Cardiac fibroblast (primary cell): ENCODE data around the gene ABCB9.

Experiments
- DNase-seq, 2 donors: peaks; one replicate each; pipeline versions ENCODE4 v3.0.0 to v3.0.0-alpha.2; 2010; ENCODE audit warnings: low read depth in 2 of 2
- H3K4me3 ChIP-seq, 2 donors: replicated peaks in 1 of 2; 1 replicate in 1 of 2; 2 replicates in 1 of 2; pipeline ENCODE4 v1.5.1; 2011; ENCODE audit warnings: low read depth in 2 of 2, low read length in 2 of 2, mild to moderate bottlenecking in 2 of 2, moderate library complexity in 1 of 2
- TF ChIP-seq, protein P1 (sequence below): IDR thresholded peaks from one replicate; pipeline ENCODE4 v1.5.1; 2011; ENCODE audit warnings: low read depth, mild to moderate bottlenecking, low read length, inconsistent platforms

ABCB9 gene

GRCh38 chr12:122985338-122986257 is 19.3 kb upstream of the ABCB9 start:
- DNase-seq = no peak
- H3K4me3 ChIP-seq = no peak overlapping the region
- TF ChIP-seq, protein P1, sequence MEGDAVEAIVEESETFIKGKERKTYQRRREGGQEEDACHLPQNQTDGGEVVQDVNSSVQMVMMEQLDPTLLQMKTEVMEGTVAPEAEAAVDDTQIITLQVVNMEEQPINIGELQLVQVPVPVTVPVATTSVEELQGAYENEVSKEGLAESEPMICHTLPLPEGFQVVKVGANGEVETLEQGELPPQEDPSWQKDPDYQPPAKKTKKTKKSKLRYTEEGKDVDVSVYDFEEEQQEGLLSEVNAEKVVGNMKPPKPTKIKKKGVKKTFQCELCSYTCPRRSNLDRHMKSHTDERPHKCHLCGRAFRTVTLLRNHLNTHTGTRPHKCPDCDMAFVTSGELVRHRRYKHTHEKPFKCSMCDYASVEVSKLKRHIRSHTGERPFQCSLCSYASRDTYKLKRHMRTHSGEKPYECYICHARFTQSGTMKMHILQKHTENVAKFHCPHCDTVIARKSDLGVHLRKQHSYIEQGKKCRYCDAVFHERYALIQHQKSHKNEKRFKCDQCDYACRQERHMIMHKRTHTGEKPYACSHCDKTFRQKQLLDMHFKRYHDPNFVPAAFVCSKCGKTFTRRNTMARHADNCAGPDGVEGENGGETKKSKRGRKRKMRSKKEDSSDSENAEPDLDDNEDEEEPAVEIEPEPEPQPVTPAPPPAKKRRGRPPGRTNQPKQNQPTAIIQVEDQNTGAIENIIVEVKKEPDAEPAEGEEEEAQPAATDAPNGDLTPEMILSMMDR = no peak

GRCh38 chr12:122984612-122985337 is 18.5 kb upstream of the ABCB9 start:
- no peak overlapping the region for H3K4me3 ChIP-seq
- TF ChIP-seq, protein P1 = no peak
- DNase-seq = peak; percentile 29 to 39

- DNase-seq = peak; percentile 28 to 44
- H3K4me3 ChIP-seq = no peak overlapping the region
- TF ChIP-seq, protein P1 = no peak
Measured at GRCh38 chr12:122983789-122984515, 17.7 kb upstream of the ABCB9 start.

- H3K4me3 ChIP-seq = no peak overlapping the region
- TF ChIP-seq, protein P1 = no peak
- DNase-seq = no peak
Measured at GRCh38 chr12:122982963-122983788, 16.9 kb upstream of the ABCB9 start.

- H3K4me3 ChIP-seq = peak overlapping the region in 1 of 2 donors; percentile 86
- TF ChIP-seq, protein P1 = no peak
- DNase-seq = no peak
Measured at GRCh38 chr12:122982477-122982815, 16.2 kb upstream of the ABCB9 start.
